ENCODE results near the gene PTGFR.

The PTGFR gene

GRCh38 chr1:78549331-78549730 lies 58.6 kb downstream of the PTGFR start:
- Histone ChIP-seq H3K4me3 (ENCODE audit: low read depth, low read length) (no peak overlapping the region), H3K27ac (ENCODE audit: extremely low read depth, low read depth, low read length) (no peak overlapping the region), H3K4me1 (ENCODE audit: control insufficient read depth, insufficient read depth, low read length) (no peaks in the 10 kb centered on the region), H3K36me3 (ENCODE audit: control insufficient read depth in 2 of 2, insufficient read depth in 1 of 2, low read length in 2 of 2) (no peaks in the 10 kb centered on the region), H3K9me3 (ENCODE audit: control insufficient read depth, insufficient read depth, low read depth, low read length) (no peaks in the 10 kb centered on the region)
- ChIA-PET CTCF (no interaction called here), POLR2A (no interaction called here)
- no peak for TF ChIP-seq ZIC2 (tag by site-specific recombination; IDR thresholded peaks at IDR 0.05)
- no peak for TF ChIP-seq ZNF221 (tag by site-specific recombination; IDR thresholded peaks at IDR 0.05; ENCODE audit: borderline replicate concordance)
- no peak for TF ChIP-seq ZNF692 (tag by site-specific recombination; IDR thresholded peaks at IDR 0.05)
- TF ChIP-seq, protein P1, sequence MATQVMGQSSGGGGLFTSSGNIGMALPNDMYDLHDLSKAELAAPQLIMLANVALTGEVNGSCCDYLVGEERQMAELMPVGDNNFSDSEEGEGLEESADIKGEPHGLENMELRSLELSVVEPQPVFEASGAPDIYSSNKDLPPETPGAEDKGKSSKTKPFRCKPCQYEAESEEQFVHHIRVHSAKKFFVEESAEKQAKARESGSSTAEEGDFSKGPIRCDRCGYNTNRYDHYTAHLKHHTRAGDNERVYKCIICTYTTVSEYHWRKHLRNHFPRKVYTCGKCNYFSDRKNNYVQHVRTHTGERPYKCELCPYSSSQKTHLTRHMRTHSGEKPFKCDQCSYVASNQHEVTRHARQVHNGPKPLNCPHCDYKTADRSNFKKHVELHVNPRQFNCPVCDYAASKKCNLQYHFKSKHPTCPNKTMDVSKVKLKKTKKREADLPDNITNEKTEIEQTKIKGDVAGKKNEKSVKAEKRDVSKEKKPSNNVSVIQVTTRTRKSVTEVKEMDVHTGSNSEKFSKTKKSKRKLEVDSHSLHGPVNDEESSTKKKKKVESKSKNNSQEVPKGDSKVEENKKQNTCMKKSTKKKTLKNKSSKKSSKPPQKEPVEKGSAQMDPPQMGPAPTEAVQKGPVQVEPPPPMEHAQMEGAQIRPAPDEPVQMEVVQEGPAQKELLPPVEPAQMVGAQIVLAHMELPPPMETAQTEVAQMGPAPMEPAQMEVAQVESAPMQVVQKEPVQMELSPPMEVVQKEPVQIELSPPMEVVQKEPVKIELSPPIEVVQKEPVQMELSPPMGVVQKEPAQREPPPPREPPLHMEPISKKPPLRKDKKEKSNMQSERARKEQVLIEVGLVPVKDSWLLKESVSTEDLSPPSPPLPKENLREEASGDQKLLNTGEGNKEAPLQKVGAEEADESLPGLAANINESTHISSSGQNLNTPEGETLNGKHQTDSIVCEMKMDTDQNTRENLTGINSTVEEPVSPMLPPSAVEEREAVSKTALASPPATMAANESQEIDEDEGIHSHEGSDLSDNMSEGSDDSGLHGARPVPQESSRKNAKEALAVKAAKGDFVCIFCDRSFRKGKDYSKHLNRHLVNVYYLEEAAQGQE (tag by site-specific recombination; IDR thresholded peaks at IDR 0.05), result no peak
- no peak for TF ChIP-seq KLF1 (tag by site-specific recombination; IDR thresholded peaks at IDR 0.05)

DNA sequence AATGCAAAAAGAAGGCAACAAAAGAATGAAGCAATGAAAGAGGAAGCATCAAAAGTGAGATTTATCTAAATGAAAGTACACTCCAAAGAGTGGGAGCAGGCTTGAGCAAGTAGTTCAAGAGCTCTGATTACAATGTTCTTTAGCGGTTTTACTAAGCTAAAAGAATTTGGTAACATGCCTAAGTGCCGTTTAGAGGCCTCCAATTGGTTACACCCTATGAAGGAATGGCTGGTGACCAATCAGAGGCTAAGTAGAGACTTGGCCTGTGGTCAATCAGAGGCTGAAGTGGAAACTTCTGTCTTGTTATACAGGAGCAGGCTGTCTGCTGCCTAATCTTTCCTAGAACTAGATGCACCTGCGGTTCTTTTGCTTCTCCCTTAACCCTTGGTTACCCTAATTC lies 59.1 kb downstream of the PTGFR start:
- POLR2A ChIA-PET, result no interaction called here
- H3K9me3 ChIP-seq (ENCODE audit: control insufficient read depth, insufficient read depth, low read depth, low read length), result no peaks in the 10 kb centered on the region
- H3K27ac ChIP-seq (ENCODE audit: extremely low read depth, low read depth, low read length), result no peak overlapping the region
- H3K4me1 ChIP-seq (ENCODE audit: control insufficient read depth, insufficient read depth, low read length), result no peaks in the 10 kb centered on the region
- no peak overlapping the region for H3K4me3 ChIP-seq (ENCODE audit: low read depth, low read length)
- TF ChIP-seq, protein P2, sequence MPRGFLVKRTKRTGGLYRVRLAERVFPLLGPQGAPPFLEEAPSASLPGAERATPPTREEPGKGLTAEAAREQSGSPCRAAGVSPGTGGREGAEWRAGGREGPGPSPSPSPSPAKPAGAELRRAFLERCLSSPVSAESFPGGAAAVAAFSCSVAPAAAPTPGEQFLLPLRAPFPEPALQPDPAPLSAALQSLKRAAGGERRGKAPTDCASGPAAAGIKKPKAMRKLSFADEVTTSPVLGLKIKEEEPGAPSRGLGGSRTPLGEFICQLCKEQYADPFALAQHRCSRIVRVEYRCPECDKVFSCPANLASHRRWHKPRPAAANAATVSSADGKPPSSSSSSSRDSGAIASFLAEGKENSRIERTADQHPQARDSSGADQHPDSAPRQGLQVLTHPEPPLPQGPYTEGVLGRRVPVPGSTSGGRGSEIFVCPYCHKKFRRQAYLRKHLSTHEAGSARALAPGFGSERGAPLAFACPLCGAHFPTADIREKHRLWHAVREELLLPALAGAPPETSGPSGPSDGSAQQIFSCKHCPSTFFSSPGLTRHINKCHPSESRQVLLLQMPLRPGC (tag by site-specific recombination; IDR thresholded peaks at IDR 0.05), result no peak
- no peak for TF ChIP-seq ZNF704 (tag by site-specific recombination; IDR thresholded peaks at IDR 0.05)
- TF ChIP-seq ZNF600 (tag by site-specific recombination; IDR thresholded peaks at IDR 0.05), result no peak
- no peak for TF ChIP-seq ZNF510 (tag by site-specific recombination; IDR thresholded peaks at IDR 0.05; ENCODE audit: insufficient replicate concordance)
- no peak for TF ChIP-seq ZNF514 (tag by site-specific recombination; IDR thresholded peaks at IDR 0.05)
- TF ChIP-seq KLF10 (tag by site-specific recombination; IDR thresholded peaks at IDR 0.05), result no peak
- TF ChIP-seq YY1 (tag by site-specific recombination; IDR thresholded peaks at IDR 0.05), result no peak
- no peak for TF ChIP-seq ZBTB20 (tag by site-specific recombination; IDR thresholded peaks at IDR 0.05)
- TF ChIP-seq ZNF324 (tag by site-specific recombination; IDR thresholded peaks at IDR 0.05), result no peak
- TF ChIP-seq ZNF404 (tag by site-specific recombination; IDR thresholded peaks at IDR 0.05), result no peak
- TF ChIP-seq, protein P3, sequence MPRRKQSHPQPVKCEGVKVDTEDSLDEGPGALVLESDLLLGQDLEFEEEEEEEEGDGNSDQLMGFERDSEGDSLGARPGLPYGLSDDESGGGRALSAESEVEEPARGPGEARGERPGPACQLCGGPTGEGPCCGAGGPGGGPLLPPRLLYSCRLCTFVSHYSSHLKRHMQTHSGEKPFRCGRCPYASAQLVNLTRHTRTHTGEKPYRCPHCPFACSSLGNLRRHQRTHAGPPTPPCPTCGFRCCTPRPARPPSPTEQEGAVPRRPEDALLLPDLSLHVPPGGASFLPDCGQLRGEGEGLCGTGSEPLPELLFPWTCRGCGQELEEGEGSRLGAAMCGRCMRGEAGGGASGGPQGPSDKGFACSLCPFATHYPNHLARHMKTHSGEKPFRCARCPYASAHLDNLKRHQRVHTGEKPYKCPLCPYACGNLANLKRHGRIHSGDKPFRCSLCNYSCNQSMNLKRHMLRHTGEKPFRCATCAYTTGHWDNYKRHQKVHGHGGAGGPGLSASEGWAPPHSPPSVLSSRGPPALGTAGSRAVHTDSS (tag by site-specific recombination; IDR thresholded peaks at IDR 0.05), result no peak
- no peak for TF ChIP-seq ZNF274 (IDR thresholded peaks at IDR 0.05; ENCODE audit: low read length)
- no peak for TF ChIP-seq ZNF274 (tag by site-specific recombination; IDR thresholded peaks at IDR 0.05; ENCODE audit: borderline replicate concordance)
- TF ChIP-seq PRDM4 (tag by site-specific recombination; IDR thresholded peaks at IDR 0.05), result no peak
- no peak for TF ChIP-seq GFI1B (tag by site-specific recombination; IDR thresholded peaks at IDR 0.05)
- CTCF ChIA-PET, result no interaction called here
- no peaks in the 10 kb centered on the region for H3K36me3 ChIP-seq (ENCODE audit: control insufficient read depth in 2 of 2, insufficient read depth in 1 of 2, low read length in 2 of 2)

Measured in HEK293 (cell line).